ENCODE data around the gene TCF4. TPM values are rescaled to one million over a fixed set of nuclear protein-coding genes. Genes with fewer than 3 reads are reported as not detected.
A peak's percentile ranks its signal among the peaks of the same experiment; 100 is the strongest.

TCF4 gene
- total RNA-seq, 2 donors from 2014 or later, result 31.6 to 34.0 TPM

DNA sequence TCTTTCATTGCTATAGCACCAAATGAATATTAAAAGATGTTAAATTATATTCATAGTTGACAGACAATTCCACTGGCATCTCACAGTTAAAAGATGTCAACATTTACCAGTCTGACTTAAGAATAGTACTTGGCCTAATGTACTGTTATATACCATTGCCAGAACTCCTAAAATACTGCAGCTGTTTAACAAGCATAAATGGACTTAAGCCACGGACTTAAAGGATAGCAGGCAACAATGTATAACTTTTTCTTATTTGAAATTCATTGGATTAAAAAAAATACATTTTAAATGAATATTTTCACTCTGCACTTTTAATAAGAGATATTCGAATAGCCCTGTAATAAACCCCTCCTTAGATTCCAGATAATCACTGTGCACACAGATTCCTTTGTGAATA lies 3.8 kb downstream of the TCF4 start:
- H3K4me3 ChIP-seq, result no peak overlapping the region
- TF ChIP-seq, protein P1, sequence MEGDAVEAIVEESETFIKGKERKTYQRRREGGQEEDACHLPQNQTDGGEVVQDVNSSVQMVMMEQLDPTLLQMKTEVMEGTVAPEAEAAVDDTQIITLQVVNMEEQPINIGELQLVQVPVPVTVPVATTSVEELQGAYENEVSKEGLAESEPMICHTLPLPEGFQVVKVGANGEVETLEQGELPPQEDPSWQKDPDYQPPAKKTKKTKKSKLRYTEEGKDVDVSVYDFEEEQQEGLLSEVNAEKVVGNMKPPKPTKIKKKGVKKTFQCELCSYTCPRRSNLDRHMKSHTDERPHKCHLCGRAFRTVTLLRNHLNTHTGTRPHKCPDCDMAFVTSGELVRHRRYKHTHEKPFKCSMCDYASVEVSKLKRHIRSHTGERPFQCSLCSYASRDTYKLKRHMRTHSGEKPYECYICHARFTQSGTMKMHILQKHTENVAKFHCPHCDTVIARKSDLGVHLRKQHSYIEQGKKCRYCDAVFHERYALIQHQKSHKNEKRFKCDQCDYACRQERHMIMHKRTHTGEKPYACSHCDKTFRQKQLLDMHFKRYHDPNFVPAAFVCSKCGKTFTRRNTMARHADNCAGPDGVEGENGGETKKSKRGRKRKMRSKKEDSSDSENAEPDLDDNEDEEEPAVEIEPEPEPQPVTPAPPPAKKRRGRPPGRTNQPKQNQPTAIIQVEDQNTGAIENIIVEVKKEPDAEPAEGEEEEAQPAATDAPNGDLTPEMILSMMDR (IDR thresholded peaks at IDR 0.05), result no peak
- no peak for TF ChIP-seq POLR2A (IDR thresholded peaks at IDR 0.05)
- H3K27me3 ChIP-seq, result no peaks in the 10 kb centered on the region
- intact Hi-C loops (cut with DNase I), result no loop called here
- WGBS, 2 donors, result 66 to 70% methylated on average over 2 of the region's 2 CpGs
- ATAC-seq, result no peak
- DNase-seq, result no peak
- no peaks in the 10 kb centered on the region for H3K9me3 ChIP-seq
- no peak overlapping the region for H3K27ac ChIP-seq
- H3K36me3 ChIP-seq (replicated peaks in 1 of 2; ENCODE audit: insufficient read depth in 1 of 2, low read depth in 2 of 2), result no peaks in the 10 kb centered on the region
- H3K4me1 ChIP-seq, result peaks cover 8% of the 10 kb centered on the region

DNA sequence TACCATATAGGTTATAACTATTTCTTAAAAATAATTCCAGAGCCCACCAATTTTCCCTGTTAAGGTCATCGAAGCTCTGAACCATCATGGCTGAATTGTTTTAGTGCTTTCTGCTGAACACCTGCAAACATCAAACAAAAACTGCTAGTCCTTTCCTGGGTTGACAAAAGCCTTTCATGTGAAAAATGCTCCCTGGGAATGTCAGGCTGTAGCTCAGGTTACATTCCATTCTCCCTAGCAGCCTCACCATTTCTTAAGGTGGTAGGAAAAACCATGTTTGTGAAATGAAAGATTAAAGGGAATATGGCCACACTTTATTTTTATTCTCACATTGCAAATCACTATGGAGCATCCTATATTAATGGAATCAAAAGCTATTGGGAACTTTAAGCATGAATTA lies 5.7 kb downstream of the TCF4 start:
- Histone ChIP-seq H3K9me3 (no peaks in the 10 kb centered on the region), H3K4me1 (peaks cover 8% of the 10 kb centered on the region), H3K27me3 (no peaks in the 10 kb centered on the region), H3K4me3 (no peak overlapping the region), H3K36me3 (replicated peaks in 1 of 2; ENCODE audit: insufficient read depth in 1 of 2, low read depth in 2 of 2) (no peaks in the 10 kb centered on the region), H3K27ac (no peak overlapping the region)
- DNase-seq (no peak), ATAC-seq (no peak)
- no peak for TF ChIP-seq POLR2A (IDR thresholded peaks at IDR 0.05)
- TF ChIP-seq, protein P1 (IDR thresholded peaks at IDR 0.05), result no peak
- intact Hi-C loops (cut with DNase I), result no loop called here
- WGBS, 2 donors, result 27 to 36% methylated on average over 1 of the region's 1 CpG

DNA sequence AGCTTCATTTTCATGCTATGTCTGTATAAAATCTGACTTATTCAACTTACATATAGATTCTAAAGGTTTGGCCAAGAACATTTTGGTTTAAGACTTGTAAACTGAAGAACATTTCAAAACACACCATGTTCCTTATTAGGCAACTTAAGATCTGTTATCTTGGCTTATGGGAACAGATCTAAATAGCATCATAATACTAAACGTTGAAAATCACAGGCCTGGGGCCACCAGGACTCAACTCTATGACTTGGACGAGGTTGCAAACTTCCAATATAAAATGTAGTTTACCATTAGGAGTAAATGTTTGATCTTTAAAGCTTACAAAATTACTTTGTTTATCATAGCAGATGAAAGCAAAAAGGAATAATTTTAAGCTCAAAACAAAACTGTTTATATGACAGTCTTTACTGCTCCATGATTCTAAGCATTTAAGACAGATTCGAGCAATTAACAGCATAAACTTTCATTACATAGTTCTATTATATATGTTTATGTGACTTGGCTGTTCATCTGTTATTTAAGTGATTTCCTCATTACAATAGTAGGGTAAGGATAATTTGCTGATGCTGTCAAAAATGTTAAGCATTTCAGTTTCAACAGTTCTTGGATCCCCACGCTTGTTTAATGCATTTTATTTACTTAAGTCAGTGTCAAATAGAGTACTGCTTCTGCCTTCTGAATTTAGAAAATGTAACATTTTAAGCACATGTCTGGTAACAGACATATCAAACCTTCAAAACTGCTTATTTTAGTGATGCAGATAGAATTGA lies 8.3 kb downstream of the TCF4 start:
- no peak overlapping the region for H3K27ac ChIP-seq
- no peak for ATAC-seq
- 63 to 67% methylated on average over 4 of the region's 4 CpGs for WGBS, 2 donors
- no peaks in the 10 kb centered on the region for H3K27me3 ChIP-seq
- H3K9me3 ChIP-seq, result no peaks in the 10 kb centered on the region
- intact Hi-C loops (cut with DNase I), result no loop called here
- no peak for DNase-seq
- H3K4me3 ChIP-seq, result no peak overlapping the region
- no peaks in the 10 kb centered on the region for H3K36me3 ChIP-seq (replicated peaks in 1 of 2; ENCODE audit: insufficient read depth in 1 of 2, low read depth in 2 of 2)
- TF ChIP-seq, protein P1 (IDR thresholded peaks at IDR 0.05), result no peak
- H3K4me1 ChIP-seq, result peaks cover 8% of the 10 kb centered on the region

DNA sequence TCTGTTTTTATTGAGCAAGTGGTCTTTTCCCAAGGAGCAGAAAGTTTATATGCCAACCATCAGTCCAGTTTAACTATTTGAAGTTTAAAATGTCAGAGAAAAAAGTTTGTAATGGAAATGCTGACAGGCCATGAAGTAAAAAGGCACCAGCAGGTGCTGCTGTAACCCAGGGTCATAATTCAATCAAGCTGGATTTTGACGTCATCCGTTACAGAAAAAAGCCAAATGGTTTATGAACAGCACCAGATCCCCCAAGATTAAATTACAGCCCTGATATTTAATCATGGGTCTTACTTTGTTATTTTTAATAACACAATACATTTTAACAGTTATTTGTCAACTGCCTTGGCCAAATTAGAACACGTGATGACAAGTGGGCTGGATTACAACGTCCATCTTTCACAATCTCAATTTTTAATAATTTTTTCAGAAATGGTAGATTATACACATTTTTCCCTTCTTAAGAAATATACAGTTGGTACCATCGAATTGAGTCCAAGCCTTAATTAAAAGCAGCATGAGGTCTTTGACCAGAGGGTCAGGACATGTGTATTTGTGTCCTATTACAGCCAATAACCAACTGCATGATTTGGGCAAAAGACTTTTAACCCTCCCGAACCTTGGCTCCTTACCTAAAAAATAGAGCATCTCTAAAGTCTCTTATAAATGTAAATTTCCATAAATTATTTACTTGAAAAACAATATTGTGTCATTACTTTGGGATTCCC lies 10.0 kb downstream of the TCF4 start:
- peak in 2 of 4 donors; percentile 10 to 18 for DNase-seq
- Histone ChIP-seq H3K27me3 (no peaks in the 10 kb centered on the region), H3K27ac (no peak overlapping the region), H3K36me3 (replicated peaks in 1 of 2; ENCODE audit: insufficient read depth in 1 of 2, low read depth in 2 of 2) (no peaks in the 10 kb centered on the region), H3K4me3 (no peak overlapping the region), H3K4me1 (peaks cover 8% of the 10 kb centered on the region), H3K9me3 (no peaks in the 10 kb centered on the region)
- intact Hi-C loops (cut with DNase I), result no loop called here
- 54 to 58% methylated on average over 6 of the region's 6 CpGs for WGBS, 2 donors
- TF ChIP-seq, protein P1 (IDR thresholded peaks at IDR 0.05), result peak in 4 of 7 experiments; percentile 30 to 48 (median 40)
- no peak for TF ChIP-seq POLR2A (IDR thresholded peaks at IDR 0.05)
- peak; percentile 50 for ATAC-seq
